ENCODE data around the gene FSTL4.

Gene FSTL4

GRCh38 chr5:133332439-133333024 is 279.8 kb downstream of the FSTL4 start:
- in situ Hi-C loops (cut with HindIII; ENCODE audit: low sequenced_read_pairs) = loop anchor here (5.0 kb wide), 1 partner anchor 45 kb away; no protein-coding TSS in a partner anchor

GRCh38 chr5:133331941-133332340 is 280.4 kb downstream of the FSTL4 start:
- in situ Hi-C loops (cut with HindIII; ENCODE audit: low sequenced_read_pairs) = loop anchor here (5.0 kb wide), 1 partner anchor 45 kb away; no protein-coding TSS in a partner anchor

- in situ Hi-C loops (cut with HindIII; ENCODE audit: low sequenced_read_pairs) = loop anchor here (5.0 kb wide), 1 partner anchor 46 kb away; no protein-coding TSS in a partner anchor
Measured at GRCh38 chr5:133330956-133331355, 281.4 kb downstream of the FSTL4 start.

GRCh38 chr5:133328800-133329199 is 283.5 kb downstream of the FSTL4 start:
- in situ Hi-C loops (cut with HindIII; ENCODE audit: low sequenced_read_pairs) = no loop called here

GRCh38 chr5:133327946-133328401 is 284.4 kb downstream of the FSTL4 start:
- in situ Hi-C loops (cut with HindIII; ENCODE audit: low sequenced_read_pairs) = no loop called here

GRCh38 chr5:133326361-133326760 is 286.0 kb downstream of the FSTL4 start:
- in situ Hi-C loops (cut with HindIII; ENCODE audit: low sequenced_read_pairs) = no loop called here

- in situ Hi-C loops (cut with HindIII; ENCODE audit: low sequenced_read_pairs) = no loop called here
Measured at GRCh38 chr5:133325864-133326263, 286.5 kb downstream of the FSTL4 start.

- in situ Hi-C loops (cut with HindIII; ENCODE audit: low sequenced_read_pairs) = no loop called here
Measured at GRCh38 chr5:133324926-133325325, 287.4 kb downstream of the FSTL4 start.

- in situ Hi-C loops (cut with HindIII; ENCODE audit: low sequenced_read_pairs) = no loop called here
Measured at GRCh38 chr5:133323494-133324457, 288.6 kb downstream of the FSTL4 start.

GRCh38 chr5:133322743-133323142 is 289.6 kb downstream of the FSTL4 start:
- in situ Hi-C loops (cut with HindIII; ENCODE audit: low sequenced_read_pairs) = no loop called here

- in situ Hi-C loops (cut with HindIII; ENCODE audit: low sequenced_read_pairs) = no loop called here
Measured at GRCh38 chr5:133321833-133322420, 290.4 kb downstream of the FSTL4 start.

- in situ Hi-C loops (cut with HindIII; ENCODE audit: low sequenced_read_pairs) = no loop called here
Measured at GRCh38 chr5:133321286-133321832, 291.0 kb downstream of the FSTL4 start.

GRCh38 chr5:133319905-133320520 is 292.3 kb downstream of the FSTL4 start:
- in situ Hi-C loops (cut with HindIII; ENCODE audit: low sequenced_read_pairs) = loop anchor here (5.0 kb wide), 1 partner anchor 108 kb away; no protein-coding TSS in a partner anchor

GRCh38 chr5:133319244-133319643 is 293.1 kb downstream of the FSTL4 start:
- in situ Hi-C loops (cut with HindIII; ENCODE audit: low sequenced_read_pairs) = loop anchor here (5.0 kb wide), 1 partner anchor 107 kb away; no protein-coding TSS in a partner anchor

GRCh38 chr5:133317558-133317957 is 294.8 kb downstream of the FSTL4 start:
- in situ Hi-C loops (cut with HindIII; ENCODE audit: low sequenced_read_pairs) = loop anchor here (5.0 kb wide), 1 partner anchor 105 kb away; no protein-coding TSS in a partner anchor

GRCh38 chr5:133316346-133317343 is 295.7 kb downstream of the FSTL4 start:
- in situ Hi-C loops (cut with HindIII; ENCODE audit: low sequenced_read_pairs) = loop anchor here (5.0 kb wide), 1 partner anchor 104 kb away; no protein-coding TSS in a partner anchor

- in situ Hi-C loops (cut with HindIII; ENCODE audit: low sequenced_read_pairs) = no loop called here
Measured at GRCh38 chr5:133314086-133314485, 298.3 kb downstream of the FSTL4 start.

GRCh38 chr5:133311176-133311575 is 301.2 kb downstream of the FSTL4 start:
- in situ Hi-C loops (cut with HindIII; ENCODE audit: low sequenced_read_pairs) = no loop called here

- in situ Hi-C loops (cut with HindIII; ENCODE audit: low sequenced_read_pairs) = no loop called here
Measured at GRCh38 chr5:133309984-133310621, 302.2 kb downstream of the FSTL4 start.

Data from endothelial cell of hepatic sinusoid (primary cell).